ENCODE measurements around the gene PPP4R3A. TPM values are rescaled to one million over a fixed set of nuclear protein-coding genes. Genes with fewer than 3 reads are reported as not detected.

Gene PPP4R3A
- total and polyA plus RNA-seq, 2 experiments from 2014 or later = 47.6 to 85.7 TPM

DNA sequence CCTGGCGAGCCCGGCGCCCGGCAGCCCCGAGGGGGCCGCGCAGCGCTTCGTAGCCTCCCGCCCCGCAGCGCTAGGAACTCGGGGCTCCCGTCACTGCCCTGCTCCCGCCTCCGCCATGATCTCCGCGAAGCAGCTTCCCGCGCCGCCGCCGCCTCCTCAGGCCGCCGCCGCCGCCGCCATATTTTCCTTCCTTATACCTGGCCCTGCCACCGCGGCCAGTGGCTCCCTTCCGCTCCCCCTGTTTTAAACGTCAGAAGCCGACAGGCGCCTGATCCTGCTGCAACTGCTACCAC, 286 bp downstream of the PPP4R3A start:
- Histone ChIP-seq H3K9me2 (replicated peaks; ENCODE audit: insufficient read depth) (no peaks in the 10 kb centered on the region), H3K27me3 (no peaks in the 10 kb centered on the region), H3K4me3 (peak overlapping the region; percentile 87), H3K4me1 (ENCODE audit: insufficient read depth) (peaks cover 9% of the 10 kb centered on the region), H3K79me2 (peaks cover 55% of the 10 kb centered on the region), H4K20me1 (ENCODE audit: insufficient read depth, poor library complexity, severe bottlenecking) (peaks cover 45% of the 10 kb centered on the region), H3K4me2 (peak overlapping the region; percentile 83), H3K27ac (peak overlapping the region; percentile 99), H2AFZ (peak overlapping the region; percentile 65), H3K36me3 (replicated peaks; ENCODE audit: insufficient read depth, low read depth) (no peaks in the 10 kb centered on the region), H3K9me3 (ENCODE audit: low read depth) (no peaks in the 10 kb centered on the region)
- TF ChIP-seq, protein P1, sequence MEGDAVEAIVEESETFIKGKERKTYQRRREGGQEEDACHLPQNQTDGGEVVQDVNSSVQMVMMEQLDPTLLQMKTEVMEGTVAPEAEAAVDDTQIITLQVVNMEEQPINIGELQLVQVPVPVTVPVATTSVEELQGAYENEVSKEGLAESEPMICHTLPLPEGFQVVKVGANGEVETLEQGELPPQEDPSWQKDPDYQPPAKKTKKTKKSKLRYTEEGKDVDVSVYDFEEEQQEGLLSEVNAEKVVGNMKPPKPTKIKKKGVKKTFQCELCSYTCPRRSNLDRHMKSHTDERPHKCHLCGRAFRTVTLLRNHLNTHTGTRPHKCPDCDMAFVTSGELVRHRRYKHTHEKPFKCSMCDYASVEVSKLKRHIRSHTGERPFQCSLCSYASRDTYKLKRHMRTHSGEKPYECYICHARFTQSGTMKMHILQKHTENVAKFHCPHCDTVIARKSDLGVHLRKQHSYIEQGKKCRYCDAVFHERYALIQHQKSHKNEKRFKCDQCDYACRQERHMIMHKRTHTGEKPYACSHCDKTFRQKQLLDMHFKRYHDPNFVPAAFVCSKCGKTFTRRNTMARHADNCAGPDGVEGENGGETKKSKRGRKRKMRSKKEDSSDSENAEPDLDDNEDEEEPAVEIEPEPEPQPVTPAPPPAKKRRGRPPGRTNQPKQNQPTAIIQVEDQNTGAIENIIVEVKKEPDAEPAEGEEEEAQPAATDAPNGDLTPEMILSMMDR (IDR thresholded peaks at IDR 0.05; ENCODE audit: poor library complexity) = no peak
- no peak for TF ChIP-seq EZH2 (IDR thresholded peaks at IDR 0.05; ENCODE audit: borderline replicate concordance)
- TF ChIP-seq EZH2phosphoT487 (IDR thresholded peaks at IDR 0.05; ENCODE audit: low read depth, severe bottlenecking, unreplicated experiment) = no peak
- DNase-seq (ENCODE audit: low spot score) = no peak
- WGBS (ENCODE audit: low lambda C conversion rate, missing lambda C conversion rate) = 0% methylated on average over 19 of the region's 34 CpGs

- TF ChIP-seq EZH2phosphoT487 (IDR thresholded peaks at IDR 0.05; ENCODE audit: low read depth, severe bottlenecking, unreplicated experiment) = no peak
- TF ChIP-seq EZH2 (IDR thresholded peaks at IDR 0.05; ENCODE audit: borderline replicate concordance) = no peak
- TF ChIP-seq, protein P1 (IDR thresholded peaks at IDR 0.05; ENCODE audit: poor library complexity) = no peak
- H2AFZ ChIP-seq = peak overlapping the region; percentile 65
- peak overlapping the region; percentile 99 for H3K27ac ChIP-seq
- H4K20me1 ChIP-seq (ENCODE audit: insufficient read depth, poor library complexity, severe bottlenecking) = peaks cover 50% of the 10 kb centered on the region
- H3K79me2 ChIP-seq = peaks cover 61% of the 10 kb centered on the region
- no peaks in the 10 kb centered on the region for H3K36me3 ChIP-seq (replicated peaks; ENCODE audit: insufficient read depth, low read depth)
- 0% methylated on average over 55 of the region's 71 CpGs for WGBS (ENCODE audit: low lambda C conversion rate, missing lambda C conversion rate)
- peak overlapping the region; percentile 87 for H3K4me3 ChIP-seq
- peak overlapping the region; percentile 83 for H3K4me2 ChIP-seq
- H3K4me1 ChIP-seq (ENCODE audit: insufficient read depth) = peaks cover 9% of the 10 kb centered on the region
- DNase-seq (ENCODE audit: low spot score) = peak; percentile 54
- H3K9me3 ChIP-seq (ENCODE audit: low read depth) = no peaks in the 10 kb centered on the region
- no peaks in the 10 kb centered on the region for H3K27me3 ChIP-seq
- H3K9me2 ChIP-seq (replicated peaks; ENCODE audit: insufficient read depth) = no peaks in the 10 kb centered on the region
These were observed 830 bp downstream of the PPP4R3A start for GRCh38 chr14:91509083-91509877.

GRCh38 chr14:91508105-91508504, 2.0 kb downstream of the PPP4R3A start:
- peaks cover 9% of the 10 kb centered on the region for H3K4me1 ChIP-seq (ENCODE audit: insufficient read depth)
- peaks cover 62% of the 10 kb centered on the region for H4K20me1 ChIP-seq (ENCODE audit: insufficient read depth, poor library complexity, severe bottlenecking)
- WGBS (ENCODE audit: low lambda C conversion rate, missing lambda C conversion rate) = 37% methylated on average over 2 of the region's 2 CpGs

More at GRCh38 chr14:91508105-91508504, 2.0 kb downstream of the PPP4R3A start:
- peaks cover 72% of the 10 kb centered on the region for H3K79me2 ChIP-seq
- peak overlapping the region; percentile 99 for H3K27ac ChIP-seq
- H3K9me3 ChIP-seq (ENCODE audit: low read depth) = no peaks in the 10 kb centered on the region
- no peak overlapping the region for H2AFZ ChIP-seq
- no peak for TF ChIP-seq EZH2 (IDR thresholded peaks at IDR 0.05; ENCODE audit: borderline replicate concordance)
- TF ChIP-seq EZH2phosphoT487 (IDR thresholded peaks at IDR 0.05; ENCODE audit: low read depth, severe bottlenecking, unreplicated experiment) = no peak
- TF ChIP-seq, protein P1 (IDR thresholded peaks at IDR 0.05; ENCODE audit: poor library complexity) = no peak
- peak overlapping the region; percentile 83 for H3K4me2 ChIP-seq
- peaks cover 1% of the 10 kb centered on the region for H3K36me3 ChIP-seq (replicated peaks; ENCODE audit: insufficient read depth, low read depth)
- no peak for DNase-seq (ENCODE audit: low spot score)
- H3K27me3 ChIP-seq = no peaks in the 10 kb centered on the region
- peak overlapping the region; percentile 87 for H3K4me3 ChIP-seq
- no peaks in the 10 kb centered on the region for H3K9me2 ChIP-seq (replicated peaks; ENCODE audit: insufficient read depth)
